GM13977 (cell line): ENCODE measurements around the gene XYLB.

Experiments
- DNase-seq: peaks from one replicate; pipeline ENCODE4 v3.0.0; 2012; ENCODE audit warnings: low spot score
- in situ Hi-C: fragments of 300-500 bp; cut with MboI; formaldehyde crosslinking; loops from one replicate; pipeline ENCODE4 v1.12.0; 2022; ENCODE audit warnings: low sequenced_read_pairs, low pct_unique_long_range_greater_than_20kb, mixed read lengths, inconsistent platforms; ENCODE audit not compliant: unreplicated experiment
- TF ChIP-seq, protein P1 (sequence below): IDR thresholded peaks from 2 replicates; pipeline ENCODE4 v1.5.1; 2012; ENCODE audit warnings: mild to moderate bottlenecking, control low read depth; ENCODE audit not compliant: insufficient read depth; ENCODE audit errors: extremely low read depth, missing control alignments

The XYLB gene

GRCh38 chr3:38369186-38369585 is 22.6 kb downstream of the XYLB start:
- in situ Hi-C loops: no loop called here
- DNase-seq: no peak
- TF ChIP-seq, protein P1, sequence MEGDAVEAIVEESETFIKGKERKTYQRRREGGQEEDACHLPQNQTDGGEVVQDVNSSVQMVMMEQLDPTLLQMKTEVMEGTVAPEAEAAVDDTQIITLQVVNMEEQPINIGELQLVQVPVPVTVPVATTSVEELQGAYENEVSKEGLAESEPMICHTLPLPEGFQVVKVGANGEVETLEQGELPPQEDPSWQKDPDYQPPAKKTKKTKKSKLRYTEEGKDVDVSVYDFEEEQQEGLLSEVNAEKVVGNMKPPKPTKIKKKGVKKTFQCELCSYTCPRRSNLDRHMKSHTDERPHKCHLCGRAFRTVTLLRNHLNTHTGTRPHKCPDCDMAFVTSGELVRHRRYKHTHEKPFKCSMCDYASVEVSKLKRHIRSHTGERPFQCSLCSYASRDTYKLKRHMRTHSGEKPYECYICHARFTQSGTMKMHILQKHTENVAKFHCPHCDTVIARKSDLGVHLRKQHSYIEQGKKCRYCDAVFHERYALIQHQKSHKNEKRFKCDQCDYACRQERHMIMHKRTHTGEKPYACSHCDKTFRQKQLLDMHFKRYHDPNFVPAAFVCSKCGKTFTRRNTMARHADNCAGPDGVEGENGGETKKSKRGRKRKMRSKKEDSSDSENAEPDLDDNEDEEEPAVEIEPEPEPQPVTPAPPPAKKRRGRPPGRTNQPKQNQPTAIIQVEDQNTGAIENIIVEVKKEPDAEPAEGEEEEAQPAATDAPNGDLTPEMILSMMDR: no peak

DNA sequence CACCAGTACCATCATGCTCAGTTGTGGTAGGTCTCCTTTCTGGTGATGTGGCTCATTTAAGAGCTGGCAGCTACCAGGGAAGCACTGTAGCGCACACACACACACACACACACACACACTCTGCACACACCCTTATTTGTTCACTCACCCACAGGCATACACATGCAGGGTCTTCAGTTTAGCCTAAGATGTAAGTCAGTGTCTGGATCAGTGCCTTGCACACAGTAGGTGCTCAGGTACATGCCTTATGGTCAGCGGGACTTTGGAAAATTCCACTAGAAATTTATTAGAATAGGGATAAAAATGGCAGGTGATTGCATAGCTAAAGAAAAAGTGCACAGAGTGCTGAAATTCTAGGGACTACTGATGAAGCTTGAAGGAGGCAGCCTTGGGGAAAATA is 23.6 kb downstream of the XYLB start:
- DNase-seq: no peak
- in situ Hi-C loops: no loop called here
- TF ChIP-seq, protein P1: no peak

DNA sequence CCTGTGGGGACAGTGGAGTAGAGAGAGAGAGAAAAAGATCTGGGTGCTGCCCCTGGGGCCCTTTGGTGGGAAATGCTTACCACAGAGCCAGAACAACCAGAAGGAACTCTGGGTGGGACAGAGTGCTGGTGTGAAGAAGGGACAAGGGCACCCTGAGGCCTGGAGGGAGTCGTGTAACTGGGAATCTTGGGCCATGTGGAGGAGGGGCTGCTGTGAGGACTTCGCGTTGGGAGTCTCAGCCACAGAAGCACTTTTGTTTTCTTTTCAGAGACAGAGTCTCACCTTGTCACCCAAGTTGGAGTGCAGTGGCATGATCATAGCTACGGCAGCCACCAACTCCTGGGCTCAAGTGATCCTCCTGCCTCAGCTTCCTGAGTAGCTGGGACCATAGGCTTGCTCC is 24.3 kb downstream of the XYLB start:
- in situ Hi-C loops: no loop called here
- TF ChIP-seq, protein P1: no peak
- DNase-seq: no peak

GRCh38 chr3:38371541-38372213 is 25.1 kb downstream of the XYLB start:
- no peak for DNase-seq
- in situ Hi-C loops: no loop called here
- TF ChIP-seq, protein P1: no peak

DNA sequence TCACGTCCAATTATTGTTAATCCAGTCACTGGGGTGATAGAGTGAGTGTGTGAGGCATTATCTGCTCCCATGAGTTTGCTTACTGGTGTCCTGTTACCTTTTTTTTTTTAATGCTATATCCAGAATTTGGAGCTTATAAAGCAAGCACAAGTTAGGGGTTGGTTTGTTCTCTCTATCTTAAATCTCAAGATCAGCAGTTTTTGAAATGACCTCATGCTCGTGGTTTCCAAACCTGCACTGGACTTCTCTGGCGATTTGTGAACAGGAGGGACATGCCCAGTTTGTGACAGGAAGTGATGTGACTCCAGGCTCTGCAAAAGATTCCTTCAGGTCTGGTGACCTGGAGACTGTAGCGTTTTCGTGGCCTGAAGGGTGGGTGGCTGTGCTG is 25.6 kb downstream of the XYLB start:
- TF ChIP-seq, protein P1: no peak
- no peak for DNase-seq
- in situ Hi-C loops: no loop called here

DNA sequence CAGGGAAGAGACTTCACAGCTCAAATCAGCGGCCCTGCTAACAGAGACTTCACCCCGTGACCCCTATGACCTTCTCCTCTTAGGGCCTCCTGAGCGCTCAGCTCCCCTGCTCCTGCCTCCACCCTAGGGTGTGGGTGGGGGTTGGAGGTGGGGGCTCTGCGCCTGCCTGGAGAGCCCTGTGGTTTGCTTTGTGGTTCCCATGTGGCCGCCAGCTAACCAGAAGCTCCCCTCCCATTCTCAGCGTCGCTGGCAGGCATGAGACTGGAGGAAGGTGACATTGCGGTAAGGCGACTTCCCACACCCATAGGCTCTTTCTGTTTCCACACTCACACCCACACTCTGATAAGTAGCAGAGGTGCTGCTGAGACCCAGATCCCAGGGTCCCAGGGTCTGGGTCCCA is 27.6 kb downstream of the XYLB start:
- TF ChIP-seq, protein P1: no peak
- DNase-seq: no peak
- in situ Hi-C loops: no loop called here
